PC-3 (cell line): ENCODE results near the gene ANKRD53.

Experiments
- CTCF ChIP-seq: fragments of 300-600 bp; sonication (generic); conservative IDR thresholded peaks from 2 replicates; pipeline ENCODE4 v1.5.1; 2017; ENCODE audit warnings: antibody characterized with exemption, low read depth, mild to moderate bottlenecking, low read length
- EZH2phosphoT487 ChIP-seq: fragments of 300-600 bp; sonication (generic); IDR thresholded peaks from 2 replicates; pipeline ENCODE4 v1.6.1; 2018; ENCODE audit warnings: mild to moderate bottlenecking, antibody characterized with exemption, low read length, borderline replicate concordance

GRCh38 chr2:70981866-70982810 is 3.7 kb downstream of the ANKRD53 start:
- TF ChIP-seq CTCF (no peak), EZH2phosphoT487 (no peak)
